NT2/D1 (cell line): ENCODE results near the gene CEP89.

ENCODE experiments used
- SUZ12 ChIP-seq: IDR thresholded peaks from 2 replicates; pipeline ENCODE4 v1.6.1; 2011; ENCODE audit not compliant: insufficient read length, insufficient read depth; ENCODE audit errors: extremely low read depth
- ZNF274 ChIP-seq: IDR thresholded peaks from 2 replicates; pipeline ENCODE4 v1.6.1; 2011; ENCODE audit warnings: mild to moderate bottlenecking, low read depth, low read length

- TF ChIP-seq ZNF274 (no peak), SUZ12 (no peak)
Observed at GRCh38 chr19:32901504-32902161, 70.1 kb downstream of the CEP89 start.
